Sigmoid colon (tissue), 7 donors: Measurements from ENCODE around the gene CNOT4. TPM values are rescaled to one million over a fixed set of nuclear protein-coding genes. Genes with fewer than 3 reads are reported as not detected.

Experiments
- DNase-seq: peaks from one replicate; pipeline ENCODE4 v3.0.0-alpha.2; 2019
- H3K27ac ChIP-seq, 4 donors: fragments of 200-600 bp; sonication (generic); one replicate each; pipeline ENCODE4 v1.5.1; 2016 to 2019; ENCODE audit warnings: mild to moderate bottlenecking in 1 of 4
- H3K27me3 ChIP-seq, 3 donors: fragments of 200-600 bp; sonication (generic); one replicate each; pipeline ENCODE4 v1.5.1; 2019; ENCODE audit warnings: mild to moderate bottlenecking in 1 of 3
- H3K36me3 ChIP-seq, 4 donors: fragments of 200-600 bp; sonication (generic); one replicate each; pipeline ENCODE4 v1.5.1; 2016 to 2019
- H3K4me1 ChIP-seq, 4 donors: fragments of 200-600 bp; sonication (generic); one replicate each; pipeline ENCODE4 v1.5.1; 2017 to 2019
- H3K4me3 ChIP-seq, 4 donors: fragments of 200-600 bp; sonication (generic); one replicate each; pipeline ENCODE4 v1.5.1; 2017 to 2019; ENCODE audit warnings: mild to moderate bottlenecking in 2 of 4, moderate library complexity in 1 of 4
- H3K9me3 ChIP-seq, 4 donors: fragments of 200-600 bp in 3 of 4; sonication (generic) in 3 of 4; one replicate each; pipeline versions ENCODE4 v1.5.1 to v1.6.1; 2013 to 2019
- CTCF ChIP-seq, 4 experiments: fragments of 450-650 bp in 3 of 4; fragments of 200-600 bp in 1 of 4; IDR thresholded peaks; one replicate each; pipeline ENCODE4 v1.5.1; 2016 to 2019; ENCODE audit warnings: antibody characterized with exemption in 4 of 4, mild to moderate bottlenecking in 3 of 4, moderate library complexity in 2 of 4
- EP300 ChIP-seq, 4 donors: sonication (generic); formaldehyde crosslinking; IDR thresholded peaks; one replicate each; pipeline ENCODE4 v1.6.1; 2017; ENCODE audit warnings: antibody characterized with exemption in 4 of 4
- POLR2A ChIP-seq, 2 donors: fragments of 450-650 bp; IDR thresholded peaks; one replicate each; pipeline ENCODE4 v1.6.1; 2016; ENCODE audit warnings: antibody characterized with exemption in 2 of 2, mild to moderate bottlenecking in 2 of 2, moderate library complexity in 2 of 2
- POLR2AphosphoS5 ChIP-seq, 4 donors: sonication (generic); formaldehyde crosslinking; IDR thresholded peaks; one replicate each; pipeline ENCODE4 v1.6.1; 2017; ENCODE audit warnings: antibody characterized with exemption in 4 of 4
- WGBS, 2 donors: extraction: QIAGEN DNeasy Blood & Tissue Kit; methylation state at CpG; one replicate each; pipeline ENCODE4 v1.1.7; 2013; 5-methylcytosine and 5-hydroxymethylcytosine counted together
- intact Hi-C: fragments of 100-400 bp; cut with DNase I; formaldehyde crosslinking; loops from one replicate; pipeline ENCODE4 v1.15.1; 2023
- polyA plus RNA-seq, 3 donors: library from polyadenylated mRNA; stranded (reverse); fragments of 200-250 nt; gene quantifications; one replicate each; pipeline ENCODE4 v1.2.3, GENCODE V29; 2013
- total RNA-seq, 4 donors: library from RNA; depleted of rRNA; stranded (reverse); fragments of >200 nt; gene quantifications; one replicate each; pipeline ENCODE4 v1.1.0, GENCODE V29; 2016
- donor health status: healthy with polysubstance abuse.
- donor health status: Bipolar disorder and iron deficiency.
- donor health status: healthy.

Gene CNOT4
- total and polyA plus RNA-seq, 7 donors, result 4.2 to 31.6 (median 23.5) TPM

GRCh38 chr7:135492151-135492550 lies 17.8 kb downstream of the CNOT4 start:
- intact Hi-C loops, result no loop called here
- Histone ChIP-seq H3K4me3 (no peak overlapping the region), H3K27me3 (no peaks in the 10 kb centered on the region), H3K36me3 (no peaks in the 10 kb centered on the region), H3K9me3 (no peaks in the 10 kb centered on the region), H3K27ac (no peak overlapping the region), H3K4me1 (peaks cover 0 to 29% (median 19%) of the 10 kb centered on the region in 4 donors)
- DNase-seq, result no peak
- TF ChIP-seq CTCF (IDR thresholded peaks at IDR 0.05) (no peak), EP300 (IDR thresholded peaks at IDR 0.05) (no peak), POLR2AphosphoS5 (IDR thresholded peaks at IDR 0.05) (no peak), POLR2A (IDR thresholded peaks at IDR 0.05) (no peak)
- 92 to 94% methylated on average over 4 of the region's 4 CpGs for WGBS, 2 donors

GRCh38 chr7:135490783-135491182 lies 19.1 kb downstream of the CNOT4 start:
- intact Hi-C loops, result no loop called here
- DNase-seq, result no peak
- Histone ChIP-seq H3K4me3 (no peak overlapping the region), H3K27me3 (no peaks in the 10 kb centered on the region), H3K36me3 (no peaks in the 10 kb centered on the region), H3K4me1 (peaks cover 0 to 24% (median 13%) of the 10 kb centered on the region in 4 donors), H3K9me3 (no peaks in the 10 kb centered on the region), H3K27ac (no peak overlapping the region)
- TF ChIP-seq EP300 (IDR thresholded peaks at IDR 0.05) (no peak), CTCF (IDR thresholded peaks at IDR 0.05) (no peak), POLR2AphosphoS5 (IDR thresholded peaks at IDR 0.05) (no peak), POLR2A (IDR thresholded peaks at IDR 0.05) (no peak)

GRCh38 chr7:135489791-135490190 lies 20.1 kb downstream of the CNOT4 start:
- 89 to 96% methylated on average over 3 of the region's 3 CpGs for WGBS, 2 donors
- intact Hi-C loops, result no loop called here
- TF ChIP-seq POLR2A (IDR thresholded peaks at IDR 0.05) (no peak), CTCF (IDR thresholded peaks at IDR 0.05) (no peak), EP300 (IDR thresholded peaks at IDR 0.05) (no peak), POLR2AphosphoS5 (IDR thresholded peaks at IDR 0.05) (no peak)
- no peak for DNase-seq
- no peak overlapping the region for H3K4me3 ChIP-seq
- H3K27me3 ChIP-seq, result no peaks in the 10 kb centered on the region
- H3K27ac ChIP-seq, result no peak overlapping the region
- no peaks in the 10 kb centered on the region for H3K9me3 ChIP-seq
- H3K36me3 ChIP-seq, result no peaks in the 10 kb centered on the region
- peaks cover 0 to 29% (median 13%) of the 10 kb centered on the region in 4 donors for H3K4me1 ChIP-seq

GRCh38 chr7:135486261-135486920 lies 23.5 kb downstream of the CNOT4 start:
- H3K4me3 ChIP-seq, result no peak overlapping the region
- no peak overlapping the region for H3K27ac ChIP-seq
- no peak for DNase-seq
- H3K9me3 ChIP-seq, result no peaks in the 10 kb centered on the region
- H3K4me1 ChIP-seq, result peaks cover 0 to 27% (median 14%) of the 10 kb centered on the region in 4 donors
- no peak for TF ChIP-seq EP300 (IDR thresholded peaks at IDR 0.05)
- TF ChIP-seq POLR2A (IDR thresholded peaks at IDR 0.05), result no peak
- no peak for TF ChIP-seq CTCF (IDR thresholded peaks at IDR 0.05)
- WGBS, 2 donors, result 84 to 89% methylated on average over 3 of the region's 3 CpGs
- intact Hi-C loops, result no loop called here
- H3K27me3 ChIP-seq, result no peaks in the 10 kb centered on the region
- no peaks in the 10 kb centered on the region for H3K36me3 ChIP-seq

- H3K36me3 ChIP-seq, result no peaks in the 10 kb centered on the region
- intact Hi-C loops, result no loop called here
- H3K27me3 ChIP-seq, result no peaks in the 10 kb centered on the region
- H3K4me3 ChIP-seq, result no peak overlapping the region
- TF ChIP-seq POLR2A (IDR thresholded peaks at IDR 0.05) (no peak), POLR2AphosphoS5 (IDR thresholded peaks at IDR 0.05) (no peak), EP300 (IDR thresholded peaks at IDR 0.05) (no peak), CTCF (IDR thresholded peaks at IDR 0.05) (no peak)
- DNase-seq, result no peak
- no peak overlapping the region for H3K27ac ChIP-seq
- peaks cover 0 to 17% (median 6%) of the 10 kb centered on the region in 4 donors for H3K4me1 ChIP-seq
- H3K9me3 ChIP-seq, result no peaks in the 10 kb centered on the region
These were observed 28.3 kb downstream of the CNOT4 start for GRCh38 chr7:135481598-135481979.
